Neural cell (in vitro differentiated cells): ENCODE measurements around the gene WDR44. TPM values are rescaled to one million over a fixed set of nuclear protein-coding genes. Genes with fewer than 3 reads are reported as not detected.
"Not testable (repeated sequence)": the region's sequence is repeated elsewhere in the genome, so short reads cannot be mapped to it uniquely, and the experiment has no call there.

Experiments
- H2AFZ ChIP-seq: fragments of 200-600, 300-800 bp; sonication (generic), shearing (Covaris generic); 2 replicates; pipeline ENCODE4 v1.6.0; 2014; ENCODE audit warnings: low read depth, mild to moderate bottlenecking, antibody characterized with exemption, low read length, moderate library complexity
- H3F3A ChIP-seq: fragments of 200-600 bp; shearing (Covaris generic); 2 replicates; pipeline ENCODE4 v1.6.1; 2016; ENCODE audit warnings: mild to moderate bottlenecking, moderate library complexity, mixed read lengths, antibody characterized with exemption, low read length; ENCODE audit not compliant: insufficient read depth, poor library complexity, severe bottlenecking
- H3K27ac ChIP-seq: fragments of 200-600, 300-800 bp; sonication (generic), shearing (Covaris generic); 2 replicates; pipeline ENCODE4 v1.5.1; 2014; ENCODE audit warnings: mild to moderate bottlenecking, low read length, moderate library complexity
- H3K27me3 ChIP-seq: fragments of 300-800, 200-600 bp; sonication (generic), shearing (Covaris generic); 2 replicates; pipeline ENCODE4 v1.6.0; 2014; ENCODE audit warnings: mild to moderate bottlenecking, low read depth, low read length, moderate library complexity; ENCODE audit not compliant: insufficient read depth
- H3K36me3 ChIP-seq: fragments of 300-800, 200-600 bp; sonication (generic), shearing (Covaris generic); 2 replicates; pipeline ENCODE4 v1.5.1; 2014; ENCODE audit warnings: mild to moderate bottlenecking, antibody characterized with exemption, low read length, moderate library complexity; ENCODE audit not compliant: insufficient read depth
- H3K4me2 ChIP-seq: fragments of 300-800, 200-600 bp; sonication (generic), shearing (Covaris generic); 2 replicates; pipeline ENCODE4 v1.6.0; 2014; ENCODE audit warnings: mild to moderate bottlenecking, low read length
- H3K4me3 ChIP-seq: fragments of 300-800, 200-600 bp; sonication (generic), shearing (Covaris generic); 2 replicates; pipeline ENCODE4 v1.5.1; 2014; ENCODE audit warnings: mild to moderate bottlenecking, low read length, moderate library complexity
- H3K79me2 ChIP-seq: fragments of 200-600 bp; shearing (Covaris generic); replicated peaks from 2 replicates; pipeline ENCODE4 v1.6.0; 2014; ENCODE audit warnings: mild to moderate bottlenecking, low read length, moderate library complexity; ENCODE audit not compliant: insufficient read depth
- H3K9ac ChIP-seq: fragments of 300-800, 200-600 bp; sonication (generic), shearing (Covaris generic); 2 replicates; pipeline ENCODE4 v1.6.1; 2016; ENCODE audit warnings: mild to moderate bottlenecking, low read length, mixed read lengths
- H3K9me2 ChIP-seq: fragments of 200-600 bp; shearing (Covaris generic); 2 replicates; pipeline ENCODE4 v1.6.1; 2016; ENCODE audit warnings: mild to moderate bottlenecking, low read length, mixed read lengths; ENCODE audit not compliant: insufficient read depth
- H3K9me3 ChIP-seq: fragments of 200-600, 300-800 bp; sonication (generic), shearing (Covaris generic); 2 replicates; pipeline ENCODE4 v1.6.1; 2016; ENCODE audit warnings: mild to moderate bottlenecking, mixed run types, low read length, moderate library complexity, mixed read lengths
- H4K20me1 ChIP-seq: fragments of 200-600 bp; shearing (Covaris generic); 2 replicates; pipeline ENCODE4 v1.6.1; 2016; ENCODE audit warnings: mild to moderate bottlenecking, mixed run types; ENCODE audit not compliant: insufficient read depth
- CTCF ChIP-seq: fragments of 450-650 bp; IDR thresholded peaks from 2 replicates; pipeline ENCODE4 v1.5.1; 2014; ENCODE audit warnings: antibody characterized with exemption, mild to moderate bottlenecking, moderate library complexity; ENCODE audit not compliant: poor library complexity, severe bottlenecking
- EP300 ChIP-seq: fragments of 450-650 bp; conservative IDR thresholded peaks from 2 replicates; pipeline ENCODE4 v1.6.1; 2014; ENCODE audit warnings: antibody characterized with exemption, mild to moderate bottlenecking, moderate library complexity; ENCODE audit not compliant: poor library complexity, severe bottlenecking
- EZH2 ChIP-seq: fragments of 200-600, 300-800 bp; shearing (Covaris generic), sonication (generic); IDR thresholded peaks from 2 replicates; pipeline ENCODE4 v1.6.1; 2014; ENCODE audit warnings: antibody characterized with exemption, low read length, borderline replicate concordance, mild to moderate bottlenecking; ENCODE audit not compliant: insufficient read depth, poor library complexity, severe bottlenecking
- MXI1 ChIP-seq: fragments of 450-650 bp; conservative IDR thresholded peaks from 2 replicates; pipeline ENCODE4 v1.6.1; 2014; ENCODE audit warnings: antibody characterized with exemption, mild to moderate bottlenecking; ENCODE audit not compliant: poor library complexity, severe bottlenecking
- POLR2AphosphoS5 ChIP-seq: IDR thresholded peaks from 2 replicates; pipeline ENCODE4 v1.6.1; 2012
- RAD21 ChIP-seq: fragments of 450-650 bp; conservative IDR thresholded peaks from 2 replicates; pipeline ENCODE4 v1.6.1; 2014; ENCODE audit warnings: antibody characterized with exemption, mild to moderate bottlenecking, moderate library complexity
- REST ChIP-seq: IDR thresholded peaks from 2 replicates; pipeline ENCODE4 v1.6.1; 2012; ENCODE audit warnings: borderline replicate concordance
- SMC3 ChIP-seq: fragments of 450-650 bp; conservative IDR thresholded peaks from 2 replicates; pipeline ENCODE4 v1.6.1; 2014; ENCODE audit warnings: antibody characterized with exemption, mild to moderate bottlenecking, moderate library complexity; ENCODE audit not compliant: poor library complexity
- TAF1 ChIP-seq: IDR thresholded peaks from 2 replicates; pipeline ENCODE4 v1.6.1; 2012; ENCODE audit warnings: low read depth
- polyA plus RNA-seq: library from polyadenylated mRNA; depleted of rRNA; stranded (reverse); fragments of >200 nt; gene quantifications from 2 replicates; pipeline ENCODE4 v1.2.3, GENCODE V29; 2014

The WDR44 gene
- polyA plus RNA-seq, 1 donor from 2014 or later = 19.3 TPM

- no peak overlapping the region for H3K27ac ChIP-seq
- no peak overlapping the region for H3K4me2 ChIP-seq
- H3K79me2 ChIP-seq = no peaks in the 10 kb centered on the region
- H3F3A ChIP-seq = no peaks in the 10 kb centered on the region
- H3K9ac ChIP-seq = no peak overlapping the region
- H3K9me2 ChIP-seq = no peaks in the 10 kb centered on the region
- H4K20me1 ChIP-seq = no peaks in the 10 kb centered on the region
- H3K27me3 ChIP-seq = no peaks in the 10 kb centered on the region
- no peaks in the 10 kb centered on the region for H3K36me3 ChIP-seq
- no peak overlapping the region for H3K4me3 ChIP-seq
- H3K9me3 ChIP-seq = no peaks in the 10 kb centered on the region
- H2AFZ ChIP-seq = no peak overlapping the region
- TF ChIP-seq SMC3 (peak; percentile 53), MXI1 (no peak), TAF1 (no peak), CTCF (peak; percentile 57), RAD21 (peak; percentile 58)
These were observed 113.6 kb downstream of the WDR44 start for GRCh38 chrX:118459494-118459893.

- H3F3A ChIP-seq = no peaks in the 10 kb centered on the region
- no peak overlapping the region for H3K4me3 ChIP-seq
- no peaks in the 10 kb centered on the region for H3K79me2 ChIP-seq
- no peak overlapping the region for H2AFZ ChIP-seq
- H3K4me2 ChIP-seq = no peak overlapping the region
- H3K9me2 ChIP-seq = no peaks in the 10 kb centered on the region
- H3K9ac ChIP-seq = no peak overlapping the region
- no peaks in the 10 kb centered on the region for H3K27me3 ChIP-seq
- no peak overlapping the region for H3K27ac ChIP-seq
- H4K20me1 ChIP-seq = no peaks in the 10 kb centered on the region
- TF ChIP-seq MXI1 (no peak), TAF1 (no peak), POLR2AphosphoS5 (no peak), EP300 (no peak), RAD21 (no peak), EZH2 (no peak)
- no peaks in the 10 kb centered on the region for H3K36me3 ChIP-seq
- H3K9me3 ChIP-seq = no peaks in the 10 kb centered on the region
These were observed 118.6 kb downstream of the WDR44 start for GRCh38 chrX:118464501-118464900.

GRCh38 chrX:118468122-118468521 lies 122.2 kb downstream of the WDR44 start:
- H4K20me1 ChIP-seq = no peaks in the 10 kb centered on the region
- no peaks in the 10 kb centered on the region for H3K27me3 ChIP-seq
- H3K9ac ChIP-seq = no peak overlapping the region
- no peak overlapping the region for H2AFZ ChIP-seq
- no peak overlapping the region for H3K4me2 ChIP-seq
- H3K36me3 ChIP-seq = no peaks in the 10 kb centered on the region
- no peak overlapping the region for H3K4me3 ChIP-seq
- TF ChIP-seq SMC3 = no peak
- TF ChIP-seq CTCF = no peak
- TF ChIP-seq EP300 = no peak
- TF ChIP-seq REST = no peak
- TF ChIP-seq RAD21 = no peak
- no peak for TF ChIP-seq MXI1
- TF ChIP-seq POLR2AphosphoS5 = no peak
- no peak for TF ChIP-seq TAF1
- TF ChIP-seq EZH2 = no peak
- no peaks in the 10 kb centered on the region for H3K9me2 ChIP-seq
- H3K79me2 ChIP-seq = no peaks in the 10 kb centered on the region
- H3K9me3 ChIP-seq = no peaks in the 10 kb centered on the region
- no peak overlapping the region for H3K27ac ChIP-seq
- no peaks in the 10 kb centered on the region for H3F3A ChIP-seq

GRCh38 chrX:118470721-118471347 lies 124.9 kb downstream of the WDR44 start:
- H3K36me3 ChIP-seq, H3K4me3 ChIP-seq, H3K9me2 ChIP-seq, H2AFZ ChIP-seq, H3K27me3 ChIP-seq, H3K9ac ChIP-seq, H3F3A ChIP-seq, H3K79me2 ChIP-seq, H3K4me2 ChIP-seq, H3K9me3 ChIP-seq, H4K20me1 ChIP-seq, H3K27ac ChIP-seq: not testable (repeated sequence)
